ENCODE measurements around the gene ALDH16A1. TPM values are rescaled to one million over a fixed set of nuclear protein-coding genes. Genes with fewer than 3 reads are reported as not detected.

ALDH16A1 gene
- total and polyA plus RNA-seq, 10 of the 15 experiments (the other 5 are each of a cell fraction or from before 2014, with no cell fraction given), result 1.7 to 49.3 (median 18.1) TPM

- TF ChIP-seq HDAC6 (IDR thresholded peaks at IDR 0.05; ENCODE audit: unreplicated experiment) (no peak), SREBF2 (IDR thresholded peaks at IDR 0.05; ENCODE audit: low read length) (no peak), USF2 (IDR thresholded peaks at IDR 0.05; ENCODE audit: borderline replicate concordance, low read depth, low read length) (no peak), PRDM15 (CRISPR knock-in tag; IDR thresholded peaks at IDR 0.05) (no peak), YY1 (IDR thresholded peaks at IDR 0.05; ENCODE audit: low read depth, low read length) (no peak), ZNF24 (IDR thresholded peaks at IDR 0.05) (no peak), MEF2B (IDR thresholded peaks at IDR 0.05; ENCODE audit: partially characterized antibody, poor library complexity, severe bottlenecking) (no peak), CREM (IDR thresholded peaks at IDR 0.05; ENCODE audit: low read depth) (0 out of 2 replicates have a peak, but pooled peaks have one; percentile 25), BCL11A (IDR thresholded peaks at IDR 0.05; ENCODE audit: low read depth, low read length) (no peak; the same call in 1 of the 2 replicates), SPI1 (IDR thresholded peaks at IDR 0.05; ENCODE audit: borderline replicate concordance, insufficient read depth, low read depth, low read length) (no peak), BCL3 (IDR thresholded peaks at IDR 0.05; ENCODE audit: borderline replicate concordance, insufficient read depth, low read depth, low read length, poor library complexity, severe bottlenecking) (peak; percentile 60), ETV6 (conservative IDR thresholded peaks at IDR 0.05 in 1 of 2, IDR thresholded peaks at IDR 0.05 in 1 of 2; ENCODE audit: borderline replicate concordance in 1 of 2, low read depth in 1 of 2) (no peak), DPF2 (IDR thresholded peaks at IDR 0.05) (no peak), KDM1A (IDR thresholded peaks at IDR 0.05; ENCODE audit: borderline replicate concordance) (no peak), ZNF384 (IDR thresholded peaks at IDR 0.05; ENCODE audit: borderline replicate concordance, low read depth, low read length) (no peak), ZBTB33 (IDR thresholded peaks at IDR 0.05) (no peak), E2F8 (IDR thresholded peaks at IDR 0.05; ENCODE audit: low read depth, partially characterized antibody) (no peak), HCFC1 (IDR thresholded peaks at IDR 0.05; ENCODE audit: low read length) (no peak)
Observed at GRCh38 chr19:49492573-49493405, 39.8 kb downstream of the ALDH16A1 start (continued).

Data from GM12878 (cell line).